SK-N-SH treated with all-trans-retinoic acid at 6 μM for 48 hours (cell line): ENCODE measurements around the gene DTWD1.

Experiments used
- ARNTL ChIP-seq: fragments of 450-650 bp; formaldehyde crosslinking; IDR thresholded peaks from 2 replicates; pipeline ENCODE4 v1.5.0; 2020; ENCODE audit warnings: low read depth, mild to moderate bottlenecking, moderate library complexity, borderline replicate concordance
- BACH2 ChIP-seq: fragments of 250-450 bp; sonication (Bioruptor Pico); IDR thresholded peaks from 2 replicates; pipeline ENCODE4 v1.9.0; 2021; ENCODE audit warnings: mild to moderate bottlenecking, borderline replicate concordance
- CSDC2 ChIP-seq: fragments of 250-450 bp; sonication (Bioruptor Pico); IDR thresholded peaks from 2 replicates; pipeline ENCODE4 v1.5.0; 2020; ENCODE audit warnings: mild to moderate bottlenecking, moderate library complexity
- ESRRG ChIP-seq: fragments of 250-450 bp; sonication (Bioruptor Pico); IDR thresholded peaks from 2 replicates; pipeline ENCODE4 v1.6.1; 2021; ENCODE audit warnings: mild to moderate bottlenecking
- GLIS3 ChIP-seq: fragments of 250-450 bp; sonication (Bioruptor Pico); IDR thresholded peaks from 2 replicates; pipeline ENCODE4 v1.5.0; 2020; ENCODE audit warnings: mild to moderate bottlenecking, moderate library complexity
- OSR1 ChIP-seq: fragments of 250-450 bp; sonication (Bioruptor Pico); IDR thresholded peaks from 2 replicates; pipeline ENCODE4 v1.8.0; 2022; ENCODE audit warnings: moderate library complexity, mild to moderate bottlenecking, inconsistent platforms
- RARB ChIP-seq: fragments of 250-450 bp; sonication (Bioruptor Pico); IDR thresholded peaks from 2 replicates; pipeline ENCODE4 v1.8.0; 2021; ENCODE audit warnings: mild to moderate bottlenecking, moderate library complexity
- SNAI2 ChIP-seq: fragments of 250-450 bp; sonication (Bioruptor Pico); IDR thresholded peaks from 2 replicates; pipeline ENCODE4 v1.5.0; 2020; ENCODE audit warnings: mild to moderate bottlenecking, moderate library complexity
- ZFP3 ChIP-seq: fragments of 250-450 bp; sonication (Bioruptor Pico); IDR thresholded peaks from 2 replicates; pipeline ENCODE4 v1.5.0; 2020; ENCODE audit warnings: mild to moderate bottlenecking, moderate library complexity
- ZNF565 ChIP-seq: fragments of 450-650 bp; formaldehyde crosslinking; conservative IDR thresholded peaks from 2 replicates; pipeline ENCODE4 v1.5.0; 2020; ENCODE audit warnings: low read depth, mild to moderate bottlenecking, moderate library complexity
- TF ChIP-seq, protein P1 (sequence below): fragments of 250-450 bp; sonication (Bioruptor Pico); IDR thresholded peaks from 2 replicates; pipeline ENCODE4 v1.8.0; 2020; ENCODE audit warnings: mild to moderate bottlenecking, moderate library complexity, borderline replicate concordance
- TF ChIP-seq, protein P2 (sequence below): fragments of 250-450 bp; sonication (Bioruptor Pico); IDR thresholded peaks from 2 replicates; pipeline ENCODE4 v1.5.1; 2020; ENCODE audit warnings: low read depth, mild to moderate bottlenecking, moderate library complexity

DNA sequence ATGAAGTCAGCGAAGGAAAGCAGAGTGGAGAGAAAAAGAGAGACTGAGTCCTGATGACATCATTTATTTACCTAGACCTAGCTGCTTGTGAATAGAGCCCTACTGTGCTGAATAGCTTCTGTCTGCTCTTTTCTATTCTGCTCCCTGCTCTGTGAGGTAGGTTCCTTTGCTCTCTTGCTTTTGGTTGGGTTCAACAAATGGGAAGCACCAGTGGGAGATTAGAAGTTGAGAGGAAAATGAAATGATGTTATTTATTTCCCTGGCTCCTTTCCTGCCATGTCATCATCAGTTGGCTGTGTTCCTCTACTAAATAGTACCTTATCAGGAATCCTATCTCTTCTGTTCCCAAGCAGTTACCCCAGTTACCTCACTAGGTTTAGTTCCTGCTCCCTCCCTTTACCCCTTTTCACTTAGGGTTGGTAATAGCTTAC, 23.5 kb downstream of the DTWD1 start:
- no peak for TF ChIP-seq ZNF565 (CRISPR knock-in tag)
- TF ChIP-seq ESRRG (CRISPR knock-in tag): no peak
- TF ChIP-seq, protein P1, sequence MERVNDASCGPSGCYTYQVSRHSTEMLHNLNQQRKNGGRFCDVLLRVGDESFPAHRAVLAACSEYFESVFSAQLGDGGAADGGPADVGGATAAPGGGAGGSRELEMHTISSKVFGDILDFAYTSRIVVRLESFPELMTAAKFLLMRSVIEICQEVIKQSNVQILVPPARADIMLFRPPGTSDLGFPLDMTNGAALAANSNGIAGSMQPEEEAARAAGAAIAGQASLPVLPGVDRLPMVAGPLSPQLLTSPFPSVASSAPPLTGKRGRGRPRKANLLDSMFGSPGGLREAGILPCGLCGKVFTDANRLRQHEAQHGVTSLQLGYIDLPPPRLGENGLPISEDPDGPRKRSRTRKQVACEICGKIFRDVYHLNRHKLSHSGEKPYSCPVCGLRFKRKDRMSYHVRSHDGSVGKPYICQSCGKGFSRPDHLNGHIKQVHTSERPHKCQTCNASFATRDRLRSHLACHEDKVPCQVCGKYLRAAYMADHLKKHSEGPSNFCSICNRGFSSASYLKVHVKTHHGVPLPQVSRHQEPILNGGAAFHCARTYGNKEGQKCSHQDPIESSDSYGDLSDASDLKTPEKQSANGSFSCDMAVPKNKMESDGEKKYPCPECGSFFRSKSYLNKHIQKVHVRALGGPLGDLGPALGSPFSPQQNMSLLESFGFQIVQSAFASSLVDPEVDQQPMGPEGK: no peak
- no peak for TF ChIP-seq OSR1
- TF ChIP-seq, protein P2, sequence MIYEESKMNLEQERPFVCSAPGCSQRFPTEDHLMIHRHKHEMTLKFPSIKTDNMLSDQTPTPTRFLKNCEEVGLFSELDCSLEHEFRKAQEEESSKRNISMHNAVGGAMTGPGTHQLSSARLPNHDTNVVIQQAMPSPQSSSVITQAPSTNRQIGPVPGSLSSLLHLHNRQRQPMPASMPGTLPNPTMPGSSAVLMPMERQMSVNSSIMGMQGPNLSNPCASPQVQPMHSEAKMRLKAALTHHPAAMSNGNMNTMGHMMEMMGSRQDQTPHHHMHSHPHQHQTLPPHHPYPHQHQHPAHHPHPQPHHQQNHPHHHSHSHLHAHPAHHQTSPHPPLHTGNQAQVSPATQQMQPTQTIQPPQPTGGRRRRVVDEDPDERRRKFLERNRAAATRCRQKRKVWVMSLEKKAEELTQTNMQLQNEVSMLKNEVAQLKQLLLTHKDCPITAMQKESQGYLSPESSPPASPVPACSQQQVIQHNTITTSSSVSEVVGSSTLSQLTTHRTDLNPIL (CRISPR knock-in tag): no peak
- TF ChIP-seq ZFP3 (CRISPR knock-in tag): no peak
- TF ChIP-seq RARB (CRISPR knock-in tag): no peak
- no peak for TF ChIP-seq SNAI2 (CRISPR knock-in tag)
- no peak for TF ChIP-seq ARNTL (CRISPR knock-in tag)
- no peak for TF ChIP-seq CSDC2 (CRISPR knock-in tag)
- no peak for TF ChIP-seq BACH2 (CRISPR knock-in tag)
- TF ChIP-seq GLIS3 (CRISPR knock-in tag): no peak
